Measurements from ENCODE around the gene CDH11. TPM values are rescaled to one million over a fixed set of nuclear protein-coding genes. Genes with fewer than 3 reads are reported as not detected.

Gene CDH11
- total RNA-seq, 1 donor from 2014 or later: 94.1 TPM

GRCh38 chr16:65104471-65104870 is 17.4 kb downstream of the CDH11 start:
- no peaks in the 10 kb centered on the region for H3K36me3 ChIP-seq
- H3K27ac ChIP-seq: no peak overlapping the region
- intact Hi-C loops (cut with DNase I): no loop called here
- no peaks in the 10 kb centered on the region for H3K27me3 ChIP-seq (ENCODE audit: low read depth)
- DNase-seq (no peak), ATAC-seq (no peak)
- H3K9me3 ChIP-seq: no peaks in the 10 kb centered on the region
- no peaks in the 10 kb centered on the region for H3K4me1 ChIP-seq
- no peak overlapping the region for H3K4me3 ChIP-seq
- TF ChIP-seq, protein P1, sequence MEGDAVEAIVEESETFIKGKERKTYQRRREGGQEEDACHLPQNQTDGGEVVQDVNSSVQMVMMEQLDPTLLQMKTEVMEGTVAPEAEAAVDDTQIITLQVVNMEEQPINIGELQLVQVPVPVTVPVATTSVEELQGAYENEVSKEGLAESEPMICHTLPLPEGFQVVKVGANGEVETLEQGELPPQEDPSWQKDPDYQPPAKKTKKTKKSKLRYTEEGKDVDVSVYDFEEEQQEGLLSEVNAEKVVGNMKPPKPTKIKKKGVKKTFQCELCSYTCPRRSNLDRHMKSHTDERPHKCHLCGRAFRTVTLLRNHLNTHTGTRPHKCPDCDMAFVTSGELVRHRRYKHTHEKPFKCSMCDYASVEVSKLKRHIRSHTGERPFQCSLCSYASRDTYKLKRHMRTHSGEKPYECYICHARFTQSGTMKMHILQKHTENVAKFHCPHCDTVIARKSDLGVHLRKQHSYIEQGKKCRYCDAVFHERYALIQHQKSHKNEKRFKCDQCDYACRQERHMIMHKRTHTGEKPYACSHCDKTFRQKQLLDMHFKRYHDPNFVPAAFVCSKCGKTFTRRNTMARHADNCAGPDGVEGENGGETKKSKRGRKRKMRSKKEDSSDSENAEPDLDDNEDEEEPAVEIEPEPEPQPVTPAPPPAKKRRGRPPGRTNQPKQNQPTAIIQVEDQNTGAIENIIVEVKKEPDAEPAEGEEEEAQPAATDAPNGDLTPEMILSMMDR (IDR thresholded peaks at IDR 0.05): no peak

- ATAC-seq (no peak), DNase-seq (no peak)
- TF ChIP-seq, protein P1 (IDR thresholded peaks at IDR 0.05): no peak
- H3K4me1 ChIP-seq: no peaks in the 10 kb centered on the region
- H3K27ac ChIP-seq: no peak overlapping the region
- H3K27me3 ChIP-seq (ENCODE audit: low read depth): no peaks in the 10 kb centered on the region
- H3K4me3 ChIP-seq: no peak overlapping the region
- H3K36me3 ChIP-seq: no peaks in the 10 kb centered on the region
- intact Hi-C loops (cut with DNase I): no loop called here
- H3K9me3 ChIP-seq: no peaks in the 10 kb centered on the region
Observed at GRCh38 chr16:65102326-65102725, 19.5 kb downstream of the CDH11 start.

DNA sequence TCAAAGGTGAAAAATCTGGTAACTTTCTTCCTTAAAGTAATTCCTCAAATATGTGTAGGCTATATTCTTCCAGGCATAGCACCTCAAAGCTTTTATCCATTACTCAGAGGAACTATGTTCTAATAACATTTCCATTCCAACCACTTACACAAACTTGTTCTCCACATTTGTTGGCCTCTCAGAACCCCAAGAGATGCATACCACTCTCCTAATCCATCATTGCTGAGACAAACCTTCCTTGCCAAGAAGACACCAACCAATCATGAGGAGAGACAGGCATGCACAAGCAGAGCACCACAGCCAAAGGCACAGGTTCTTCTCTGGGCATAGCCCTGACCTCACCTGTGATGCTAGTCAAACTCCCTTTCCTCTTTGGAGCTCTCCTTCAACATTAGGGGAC is 20.9 kb downstream of the CDH11 start:
- no peaks in the 10 kb centered on the region for H3K4me1 ChIP-seq
- TF ChIP-seq, protein P1 (IDR thresholded peaks at IDR 0.05): no peak
- H3K27me3 ChIP-seq (ENCODE audit: low read depth): no peaks in the 10 kb centered on the region
- no peaks in the 10 kb centered on the region for H3K36me3 ChIP-seq
- H3K4me3 ChIP-seq: no peak overlapping the region
- no peaks in the 10 kb centered on the region for H3K9me3 ChIP-seq
- H3K27ac ChIP-seq: no peak overlapping the region
- DNase-seq (no peak), ATAC-seq (no peak)
- intact Hi-C loops (cut with DNase I): no loop called here

GRCh38 chr16:65099607-65100006 is 22.3 kb downstream of the CDH11 start:
- no peaks in the 10 kb centered on the region for H3K27me3 ChIP-seq (ENCODE audit: low read depth)
- no peak for DNase-seq
- H3K9me3 ChIP-seq: no peaks in the 10 kb centered on the region
- intact Hi-C loops (cut with DNase I): no loop called here
- H3K4me1 ChIP-seq: no peaks in the 10 kb centered on the region
- H3K36me3 ChIP-seq: no peaks in the 10 kb centered on the region
- TF ChIP-seq, protein P1 (IDR thresholded peaks at IDR 0.05): no peak
- no peak overlapping the region for H3K4me3 ChIP-seq
- ATAC-seq: no peak
- H3K27ac ChIP-seq: no peak overlapping the region

GRCh38 chr16:65098916-65099315 is 22.9 kb downstream of the CDH11 start:
- Histone ChIP-seq H3K9me3 (no peaks in the 10 kb centered on the region), H3K27ac (no peak overlapping the region), H3K27me3 (ENCODE audit: low read depth) (no peaks in the 10 kb centered on the region), H3K36me3 (no peaks in the 10 kb centered on the region), H3K4me3 (no peak overlapping the region), H3K4me1 (no peaks in the 10 kb centered on the region)
- ATAC-seq: no peak
- no peak for DNase-seq
- TF ChIP-seq, protein P1 (IDR thresholded peaks at IDR 0.05): no peak
- intact Hi-C loops (cut with DNase I): no loop called here

DNA sequence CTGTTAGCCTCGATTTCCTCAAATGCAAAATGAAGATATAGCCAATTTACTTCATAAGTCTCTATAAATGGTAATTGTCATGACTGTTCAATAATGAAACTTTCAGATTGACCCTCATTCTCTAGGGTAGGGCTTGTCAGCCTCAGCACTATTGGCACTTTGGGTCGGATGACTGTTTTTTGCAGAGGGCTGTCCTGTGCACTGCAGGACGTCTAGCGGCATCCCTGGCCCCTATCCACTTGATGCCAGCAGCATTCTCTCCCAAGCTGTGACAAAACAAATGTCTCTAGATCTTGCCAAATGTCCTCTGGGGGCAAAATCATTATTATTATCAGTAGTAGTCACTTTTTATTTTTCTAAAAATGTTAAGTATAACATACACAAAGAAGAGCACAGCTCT is 24.6 kb downstream of the CDH11 start:
- intact Hi-C loops (cut with DNase I): no loop called here
- no peaks in the 10 kb centered on the region for H3K27me3 ChIP-seq (ENCODE audit: low read depth)
- H3K4me1 ChIP-seq: no peaks in the 10 kb centered on the region
- no peak overlapping the region for H3K27ac ChIP-seq
- TF ChIP-seq, protein P1 (IDR thresholded peaks at IDR 0.05): no peak
- no peak overlapping the region for H3K4me3 ChIP-seq
- H3K36me3 ChIP-seq: no peaks in the 10 kb centered on the region
- DNase-seq (no peak), ATAC-seq (no peak)
- no peaks in the 10 kb centered on the region for H3K9me3 ChIP-seq

Data from lower lobe of right lung (tissue), 2 donors.